ENCODE results near the gene HTR6.

DNA sequence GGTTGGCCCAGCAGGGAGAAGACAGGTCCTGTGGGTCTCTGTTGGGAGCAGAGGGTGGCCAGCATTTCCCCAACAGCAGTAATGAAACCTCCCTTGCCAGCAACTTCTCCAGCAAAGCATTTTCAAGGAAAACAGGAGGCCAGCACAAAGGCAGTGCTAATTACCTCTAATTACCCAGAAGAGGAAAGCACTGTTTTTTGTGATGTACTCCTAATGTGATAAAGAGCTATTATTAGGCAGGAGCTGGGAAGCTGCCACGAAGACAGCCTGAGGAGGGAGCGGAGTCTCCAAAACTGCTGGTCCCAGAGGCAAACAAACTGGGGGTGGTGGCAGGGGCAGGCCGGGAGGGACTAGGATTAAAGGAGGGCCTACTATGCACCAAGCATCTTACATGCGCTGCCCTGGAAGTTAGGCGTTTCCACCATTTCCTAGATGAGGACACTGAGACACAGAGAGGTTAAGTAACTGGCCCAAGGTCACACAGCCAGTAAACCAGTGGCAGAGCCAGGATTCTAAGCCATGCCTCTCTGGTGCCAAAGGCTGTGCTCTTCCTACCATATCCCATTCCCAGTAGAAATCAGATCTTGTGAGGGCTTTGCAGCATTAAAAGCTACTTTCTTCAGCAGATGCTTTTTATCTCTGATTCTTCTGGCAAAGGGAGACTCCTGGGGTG is 24.5 kb downstream of the HTR6 start:
- TF ChIP-seq, protein P1, sequence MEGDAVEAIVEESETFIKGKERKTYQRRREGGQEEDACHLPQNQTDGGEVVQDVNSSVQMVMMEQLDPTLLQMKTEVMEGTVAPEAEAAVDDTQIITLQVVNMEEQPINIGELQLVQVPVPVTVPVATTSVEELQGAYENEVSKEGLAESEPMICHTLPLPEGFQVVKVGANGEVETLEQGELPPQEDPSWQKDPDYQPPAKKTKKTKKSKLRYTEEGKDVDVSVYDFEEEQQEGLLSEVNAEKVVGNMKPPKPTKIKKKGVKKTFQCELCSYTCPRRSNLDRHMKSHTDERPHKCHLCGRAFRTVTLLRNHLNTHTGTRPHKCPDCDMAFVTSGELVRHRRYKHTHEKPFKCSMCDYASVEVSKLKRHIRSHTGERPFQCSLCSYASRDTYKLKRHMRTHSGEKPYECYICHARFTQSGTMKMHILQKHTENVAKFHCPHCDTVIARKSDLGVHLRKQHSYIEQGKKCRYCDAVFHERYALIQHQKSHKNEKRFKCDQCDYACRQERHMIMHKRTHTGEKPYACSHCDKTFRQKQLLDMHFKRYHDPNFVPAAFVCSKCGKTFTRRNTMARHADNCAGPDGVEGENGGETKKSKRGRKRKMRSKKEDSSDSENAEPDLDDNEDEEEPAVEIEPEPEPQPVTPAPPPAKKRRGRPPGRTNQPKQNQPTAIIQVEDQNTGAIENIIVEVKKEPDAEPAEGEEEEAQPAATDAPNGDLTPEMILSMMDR (conservative IDR thresholded peaks at IDR 0.05 in 1 of 2, IDR thresholded peaks at IDR 0.05 in 1 of 2; ENCODE audit: low read depth in 1 of 2, low read length in 2 of 2), result no peak
- no peak for TF ChIP-seq EZH2 (IDR thresholded peaks at IDR 0.05; ENCODE audit: low read length, missing control alignments)

Measured in fibroblast of lung (primary cell).